Suprapubic skin (tissue), 4 donors: ENCODE data around the gene CEACAM18. TPM values are rescaled to one million over a fixed set of nuclear protein-coding genes. Genes with fewer than 3 reads are reported as not detected.

Source experiments
- DNase-seq, 2 donors: peaks; one replicate each; pipeline ENCODE4 v3.0.0-alpha.2; 2019; ENCODE audit warnings: low spot score in 2 of 2
- H3K27ac ChIP-seq: fragments of 200-600 bp; sonication (generic); one replicate; pipeline ENCODE4 v1.5.1; 2019
- H3K27me3 ChIP-seq: fragments of 200-600 bp; sonication (generic); one replicate; pipeline ENCODE4 v1.5.1; 2019
- H3K36me3 ChIP-seq: fragments of 200-600 bp; sonication (generic); one replicate; pipeline ENCODE4 v1.5.1; 2019
- H3K4me1 ChIP-seq: fragments of 200-600 bp; sonication (generic); one replicate; pipeline ENCODE4 v1.5.1; 2019
- H3K4me3 ChIP-seq: fragments of 200-600 bp; sonication (generic); one replicate; pipeline ENCODE4 v1.5.1; 2019; ENCODE audit warnings: mild to moderate bottlenecking
- H3K9me3 ChIP-seq: fragments of 200-600 bp; sonication (generic); one replicate; pipeline ENCODE4 v1.5.1; 2019
- CTCF ChIP-seq, 2 donors: fragments of 200-600 bp in 1 of 2; fragments of 450-650 bp in 1 of 2; sonication (generic) in 1 of 2; IDR thresholded peaks; one replicate each; pipeline ENCODE4 v1.5.1; 2016 to 2019; ENCODE audit warnings: antibody characterized with exemption in 2 of 2, mild to moderate bottlenecking in 1 of 2, moderate library complexity in 1 of 2
- EP300 ChIP-seq: sonication (generic); formaldehyde crosslinking; IDR thresholded peaks from one replicate; pipeline ENCODE4 v1.6.1; 2017; ENCODE audit warnings: antibody characterized with exemption
- POLR2A ChIP-seq, 2 donors: fragments of 450-650 bp; IDR thresholded peaks; one replicate each; pipeline ENCODE4 v1.6.1; 2017; ENCODE audit warnings: antibody characterized with exemption in 2 of 2, mild to moderate bottlenecking in 2 of 2, moderate library complexity in 2 of 2
- POLR2AphosphoS5 ChIP-seq, 3 donors: sonication (generic); formaldehyde crosslinking; IDR thresholded peaks; one replicate each; pipeline ENCODE4 v1.6.1; 2017; ENCODE audit warnings: antibody characterized with exemption in 3 of 3
- WGBS: methylation state at CpG from one replicate; pipeline ENCODE4 v1.1.5; 2018; 5-methylcytosine and 5-hydroxymethylcytosine counted together
- total RNA-seq, 4 donors: library from RNA; depleted of rRNA; stranded (reverse); fragments of >200 nt; gene quantifications; one replicate each; pipeline ENCODE4 v1.1.0, GENCODE V29; 2016

The CEACAM18 gene
- total RNA-seq, 4 donors from 2014 or later = not detected

DNA sequence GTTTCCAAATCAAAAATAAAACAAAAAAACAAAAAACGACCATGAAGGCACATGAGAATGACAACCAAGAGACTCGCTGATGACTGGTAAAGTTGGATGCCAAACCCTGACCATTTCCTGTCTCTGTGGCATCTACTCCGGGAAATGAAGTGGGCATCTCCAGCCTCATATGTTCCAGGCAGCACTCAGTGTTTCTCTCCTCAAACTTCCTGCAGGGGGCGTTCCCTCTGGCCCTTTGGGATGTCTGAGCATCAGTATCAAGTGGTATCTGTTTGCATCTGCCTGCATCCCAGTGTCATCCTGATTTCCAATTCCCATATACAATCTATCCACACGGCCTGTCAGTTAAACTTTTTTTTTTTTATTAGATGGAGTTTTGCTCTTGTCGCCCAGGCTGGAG, 33.0 kb downstream of the CEACAM18 start:
- Histone ChIP-seq H3K9me3 (no peaks in the 10 kb centered on the region), H3K27ac (no peak overlapping the region), H3K27me3 (peaks cover 28% of the 10 kb centered on the region), H3K4me1 (no peaks in the 10 kb centered on the region), H3K4me3 (no peak overlapping the region), H3K36me3 (no peaks in the 10 kb centered on the region)
- TF ChIP-seq POLR2A (IDR thresholded peaks at IDR 0.05) (no peak), CTCF (IDR thresholded peaks at IDR 0.05) (no peak), POLR2AphosphoS5 (IDR thresholded peaks at IDR 0.05) (no peak), EP300 (no peak)
- WGBS = 12% methylated on average over 6 of the region's 6 CpGs
- DNase-seq = no peak

DNA sequence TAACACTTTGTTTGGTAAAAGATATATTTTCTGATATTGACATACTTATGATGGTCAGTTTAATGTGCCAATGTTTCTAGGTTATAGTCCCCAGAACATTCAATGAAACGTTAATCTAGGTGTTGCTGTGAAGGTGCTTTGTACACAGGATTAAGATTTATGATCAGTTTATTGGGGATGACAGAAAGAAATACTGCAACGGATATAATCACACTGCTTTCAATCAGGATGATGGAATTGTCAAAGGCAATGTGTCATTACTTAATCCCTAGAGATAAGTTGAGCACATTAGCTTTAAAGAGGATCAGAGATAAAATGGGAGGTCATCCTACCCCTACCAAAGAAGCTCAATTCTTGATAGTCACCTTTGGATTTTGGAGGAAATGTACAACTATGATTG, 35.6 kb downstream of the CEACAM18 start:
- peaks cover 28% of the 10 kb centered on the region for H3K27me3 ChIP-seq
- H3K9me3 ChIP-seq = peaks cover 8% of the 10 kb centered on the region
- no peaks in the 10 kb centered on the region for H3K36me3 ChIP-seq
- no peaks in the 10 kb centered on the region for H3K4me1 ChIP-seq
- no peak overlapping the region for H3K4me3 ChIP-seq
- no peak for DNase-seq
- no peak overlapping the region for H3K27ac ChIP-seq
- TF ChIP-seq EP300 (no peak), POLR2A (IDR thresholded peaks at IDR 0.05) (no peak), CTCF (IDR thresholded peaks at IDR 0.05) (no peak), POLR2AphosphoS5 (IDR thresholded peaks at IDR 0.05) (no peak)
- WGBS = 20% methylated on average over 2 of the region's 2 CpGs

GRCh38 chr19:51514866-51515481, 36.6 kb downstream of the CEACAM18 start:
- WGBS = 17% methylated on average over 3 of the region's 3 CpGs
- TF ChIP-seq POLR2AphosphoS5 (IDR thresholded peaks at IDR 0.05) (no peak), CTCF (IDR thresholded peaks at IDR 0.05) (peak; percentile 42 to 62), POLR2A (IDR thresholded peaks at IDR 0.05) (no peak), EP300 (no peak)
- DNase-seq = no peak
- H3K4me1 ChIP-seq = no peaks in the 10 kb centered on the region
- H3K27me3 ChIP-seq = peaks cover 20% of the 10 kb centered on the region
- peaks cover 8% of the 10 kb centered on the region for H3K9me3 ChIP-seq
- no peaks in the 10 kb centered on the region for H3K36me3 ChIP-seq
- H3K27ac ChIP-seq = no peak overlapping the region
- no peak overlapping the region for H3K4me3 ChIP-seq

DNA sequence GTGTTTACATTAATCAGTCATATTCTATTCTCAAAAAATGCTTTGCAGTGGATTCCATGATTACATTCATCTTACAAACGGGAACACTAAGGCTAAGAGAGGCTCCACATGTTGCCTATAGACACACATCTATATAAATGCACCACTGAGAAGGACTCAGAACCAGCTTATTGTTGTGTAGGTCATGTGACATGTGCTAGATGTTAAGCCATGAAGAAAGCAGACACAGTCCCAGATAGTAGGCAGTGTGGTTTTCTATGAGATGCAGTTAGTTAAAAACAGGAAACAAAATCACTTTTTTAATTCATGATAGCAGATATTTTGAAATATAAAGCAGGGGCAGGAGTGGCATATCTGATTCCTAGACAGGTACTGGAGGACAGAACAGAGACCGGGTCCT, 42.4 kb downstream of the CEACAM18 start:
- WGBS = 47% methylated on average over 2 of the region's 2 CpGs
- no peak for TF ChIP-seq POLR2A (IDR thresholded peaks at IDR 0.05)
- no peak for TF ChIP-seq POLR2AphosphoS5 (IDR thresholded peaks at IDR 0.05)
- no peak for TF ChIP-seq EP300
- no peak for TF ChIP-seq CTCF (IDR thresholded peaks at IDR 0.05)

DNA sequence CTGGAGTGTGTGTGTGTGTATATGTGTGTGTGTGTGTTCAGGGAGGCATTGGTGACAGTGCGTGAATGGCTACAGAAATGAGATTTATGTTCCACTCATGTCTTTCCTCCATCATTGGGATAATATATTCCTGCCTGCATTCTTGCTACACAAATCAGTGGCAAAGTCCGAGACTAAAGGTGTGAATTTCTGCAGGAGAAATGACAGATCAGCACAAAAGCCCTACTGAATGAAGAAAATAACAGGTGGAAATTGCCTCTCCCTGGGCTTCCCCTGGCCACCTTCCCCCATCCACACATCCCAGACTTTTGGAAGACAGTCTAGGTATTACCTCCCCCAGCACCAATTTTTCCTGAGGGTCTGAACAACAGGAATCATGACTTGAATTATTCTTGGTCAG, 43.0 kb downstream of the CEACAM18 start:
- Histone ChIP-seq H3K4me3 (no peak overlapping the region), H3K36me3 (no peaks in the 10 kb centered on the region), H3K27me3 (peaks cover 4% of the 10 kb centered on the region), H3K9me3 (peaks cover 8% of the 10 kb centered on the region), H3K4me1 (no peaks in the 10 kb centered on the region), H3K27ac (no peak overlapping the region)
- TF ChIP-seq EP300 (no peak), POLR2A (IDR thresholded peaks at IDR 0.05) (no peak), CTCF (IDR thresholded peaks at IDR 0.05) (no peak), POLR2AphosphoS5 (IDR thresholded peaks at IDR 0.05) (no peak)
- no peak for DNase-seq
- 66% methylated on average over 2 of the region's 2 CpGs for WGBS

More for the DNA sequence above, 42.4 kb downstream of the CEACAM18 start:
- Histone ChIP-seq H3K27me3 (peaks cover 4% of the 10 kb centered on the region), H3K4me3 (no peak overlapping the region), H3K9me3 (peaks cover 8% of the 10 kb centered on the region), H3K27ac (no peak overlapping the region), H3K4me1 (no peaks in the 10 kb centered on the region), H3K36me3 (no peaks in the 10 kb centered on the region)
- DNase-seq = no peak
